DMS53 (cell line): ENCODE results near the gene PROX2.

Source experiments
- DNase-seq: peaks from one replicate; lab custom pipeline; 2025; lab: John Stamatoyannopoulos, UW

Gene PROX2

DNA sequence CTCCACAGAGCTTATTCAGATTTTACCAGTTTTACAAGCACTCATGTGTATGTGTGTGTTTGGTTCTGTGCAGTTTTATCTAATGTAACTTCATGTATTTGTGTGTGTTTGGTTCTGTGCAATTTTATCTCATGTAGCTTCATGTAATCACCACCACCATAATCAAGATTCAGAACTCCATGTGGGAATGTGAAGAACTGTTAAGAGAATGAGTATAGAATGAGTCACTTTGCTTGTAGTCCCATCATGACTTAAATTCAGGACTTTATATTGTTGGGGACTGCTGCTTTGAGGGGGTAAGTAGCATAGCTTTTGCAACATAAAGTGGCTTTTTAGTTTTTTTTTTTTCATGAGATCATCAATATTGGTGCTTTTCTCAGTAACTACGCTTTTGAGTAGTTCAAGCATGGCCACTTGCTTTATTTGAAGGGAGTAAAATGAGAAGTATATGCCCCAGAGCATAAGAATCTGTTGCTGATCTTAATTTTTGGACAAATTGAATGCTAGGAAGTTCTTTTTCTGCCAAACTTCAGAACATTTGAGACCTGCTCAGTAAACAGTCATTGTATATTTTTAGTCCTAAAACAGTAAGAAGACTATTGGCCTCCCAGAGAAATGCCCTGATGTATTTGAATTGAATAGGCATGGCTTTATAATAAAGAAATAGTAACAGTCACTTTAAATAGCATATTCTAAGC lies 28.8 kb downstream of the PROX2 start:
- DNase-seq, result no peak

DNA sequence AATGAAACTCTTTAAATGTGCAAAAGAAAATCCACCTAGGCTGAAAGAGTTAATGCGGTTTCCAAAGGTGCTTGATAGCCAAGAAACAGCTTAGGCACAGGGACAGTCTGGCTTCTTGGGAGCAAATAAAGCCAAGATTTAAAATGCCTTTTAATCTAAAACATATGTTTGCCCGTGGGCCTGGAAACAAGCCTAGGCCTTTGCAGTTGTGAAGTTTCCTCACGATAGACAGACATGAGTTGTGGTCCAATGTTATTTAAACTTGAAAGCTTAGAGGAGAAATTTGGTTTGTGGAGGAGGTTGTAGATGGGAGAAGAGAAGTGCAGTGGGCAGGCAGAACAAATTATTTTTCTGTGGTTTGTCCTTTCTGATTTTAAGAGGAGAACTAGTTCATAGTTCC lies 29.8 kb downstream of the PROX2 start:
- DNase-seq, result no peak

DNA sequence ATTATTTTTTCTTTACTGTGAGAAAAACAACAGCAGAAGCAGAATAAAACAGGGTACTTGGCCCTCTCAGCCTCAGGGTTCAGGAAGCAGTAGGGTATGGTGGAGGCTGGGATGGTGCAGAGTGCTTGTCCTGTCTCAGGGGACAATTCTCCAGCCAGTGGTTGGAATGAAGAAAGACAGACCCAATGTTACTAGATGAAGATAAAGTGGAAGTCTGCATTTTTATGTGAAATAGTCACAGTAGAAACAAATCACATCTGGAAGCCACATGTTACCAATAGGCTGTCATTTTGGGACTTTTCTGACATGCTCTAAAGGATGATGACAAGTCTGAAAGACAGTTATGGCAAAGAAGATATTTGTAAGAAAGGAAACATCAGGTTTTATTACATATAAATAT lies 32.3 kb downstream of the PROX2 start:
- no peak for DNase-seq

DNA sequence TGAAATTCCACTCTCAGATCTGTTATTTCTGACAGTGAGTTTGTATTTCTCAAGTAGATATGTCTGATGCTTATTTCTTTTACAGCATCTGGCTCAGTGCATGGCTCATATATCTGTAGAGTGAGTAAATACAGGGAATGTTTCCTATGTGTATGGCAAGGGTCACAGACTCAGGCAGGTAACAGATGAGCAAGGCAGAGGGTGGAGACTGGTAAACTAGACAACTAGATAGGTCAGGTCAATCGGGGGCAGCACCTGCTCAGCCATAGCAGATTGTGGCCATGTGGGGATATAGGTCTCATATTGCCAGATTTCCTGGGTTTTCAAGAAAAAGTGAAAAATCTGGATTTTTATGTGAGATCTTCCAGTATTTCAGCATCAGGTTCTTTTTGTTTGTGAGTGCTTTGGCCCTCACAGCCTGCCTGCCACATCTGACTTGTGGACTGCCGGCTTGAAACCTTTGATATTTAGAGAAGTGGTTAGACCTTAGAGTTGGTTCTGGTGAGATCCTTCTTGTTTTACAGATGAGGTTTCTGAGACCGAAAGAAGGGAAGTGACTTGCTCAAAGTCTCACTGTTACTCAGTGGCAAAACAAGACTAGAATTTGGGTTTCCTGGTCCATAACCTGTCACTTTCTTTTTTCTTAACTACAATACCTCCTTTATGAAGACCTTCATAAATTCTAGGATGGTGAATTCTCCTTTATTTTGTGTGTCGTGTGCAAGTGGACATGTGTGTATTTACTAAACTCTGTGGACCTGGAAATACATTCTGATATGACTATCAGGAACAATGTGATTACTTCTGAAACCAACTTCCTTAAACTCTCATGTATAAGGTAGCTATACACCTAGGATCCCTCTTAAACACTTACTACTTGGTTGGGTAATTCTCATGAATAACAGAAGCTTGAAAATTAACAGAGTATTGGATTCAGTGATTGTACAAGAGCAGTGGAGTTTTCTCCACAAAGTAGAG lies 34.4 kb downstream of the PROX2 start:
- no peak for DNase-seq

DNA sequence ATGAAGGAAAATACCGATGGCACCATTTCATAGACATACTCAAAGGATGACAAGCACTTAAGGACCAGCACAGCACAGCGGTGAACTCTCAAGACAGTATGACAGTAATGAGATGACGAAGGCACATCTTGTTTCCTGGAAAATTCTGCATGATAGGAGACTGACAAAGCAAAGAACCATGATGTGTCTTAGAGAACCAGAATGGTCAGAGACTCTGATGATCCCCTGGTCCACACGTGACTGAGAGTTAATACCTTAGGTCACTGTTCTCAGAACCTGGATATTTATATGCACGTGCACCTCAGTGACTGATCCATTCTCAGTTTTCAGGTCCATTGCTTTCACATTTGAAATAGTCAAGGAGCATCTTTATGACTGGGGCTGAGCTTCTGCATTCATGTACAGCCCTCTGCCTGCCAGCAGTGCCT lies 35.3 kb downstream of the PROX2 start:
- no peak for DNase-seq

DNA sequence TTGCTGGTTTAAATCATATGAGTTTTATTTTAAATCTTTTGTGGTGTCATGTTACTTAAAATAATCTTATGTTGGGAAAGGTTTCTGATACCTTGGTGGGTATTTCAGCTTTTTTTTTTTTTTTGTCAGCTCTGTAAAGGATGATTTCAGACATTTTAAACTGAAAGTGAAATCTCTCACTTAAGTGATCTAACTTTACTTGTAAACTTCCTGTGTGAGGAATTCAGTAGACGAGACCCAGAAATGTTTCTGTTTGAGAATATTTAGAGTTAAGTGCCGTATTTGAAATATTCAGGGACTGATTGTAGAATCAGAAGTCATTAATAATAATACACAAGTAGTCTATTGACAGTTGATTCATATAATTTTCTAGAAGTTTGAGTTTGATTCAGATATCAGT lies 37.8 kb downstream of the PROX2 start:
- no peak for DNase-seq

DNA sequence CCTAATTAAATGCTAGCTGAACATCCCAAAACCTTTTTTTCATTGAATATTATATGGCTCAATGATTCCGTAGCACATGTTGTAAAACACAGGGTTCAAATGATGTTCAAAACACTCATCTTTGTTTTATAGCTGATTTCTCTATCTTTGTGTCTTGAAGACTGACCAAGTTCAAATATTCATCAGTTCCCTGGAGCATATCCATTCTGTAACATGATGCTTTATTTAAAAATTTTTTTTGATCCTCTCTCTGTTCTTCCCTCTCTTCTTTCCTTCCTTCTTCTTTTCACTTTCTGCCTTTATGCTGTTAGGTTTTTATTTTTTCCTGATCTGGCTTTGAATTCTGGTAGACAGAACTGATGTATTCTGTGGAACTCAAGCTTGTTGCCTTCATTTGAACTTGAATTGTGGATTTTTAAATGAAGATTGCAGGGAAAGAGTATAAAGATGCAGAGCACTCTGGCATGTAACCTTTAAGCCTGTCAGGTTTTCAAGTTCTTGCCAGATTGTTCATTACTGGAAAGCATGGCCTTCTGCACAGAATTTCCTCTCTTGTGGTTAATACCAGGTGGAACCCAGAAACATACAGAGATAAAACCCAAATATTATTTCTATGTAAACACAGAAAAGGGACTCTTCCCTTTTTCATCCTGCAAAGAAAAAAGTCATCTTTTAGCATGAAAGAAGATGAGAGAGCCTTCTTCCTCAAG lies 39.5 kb downstream of the PROX2 start:
- no peak for DNase-seq

DNA sequence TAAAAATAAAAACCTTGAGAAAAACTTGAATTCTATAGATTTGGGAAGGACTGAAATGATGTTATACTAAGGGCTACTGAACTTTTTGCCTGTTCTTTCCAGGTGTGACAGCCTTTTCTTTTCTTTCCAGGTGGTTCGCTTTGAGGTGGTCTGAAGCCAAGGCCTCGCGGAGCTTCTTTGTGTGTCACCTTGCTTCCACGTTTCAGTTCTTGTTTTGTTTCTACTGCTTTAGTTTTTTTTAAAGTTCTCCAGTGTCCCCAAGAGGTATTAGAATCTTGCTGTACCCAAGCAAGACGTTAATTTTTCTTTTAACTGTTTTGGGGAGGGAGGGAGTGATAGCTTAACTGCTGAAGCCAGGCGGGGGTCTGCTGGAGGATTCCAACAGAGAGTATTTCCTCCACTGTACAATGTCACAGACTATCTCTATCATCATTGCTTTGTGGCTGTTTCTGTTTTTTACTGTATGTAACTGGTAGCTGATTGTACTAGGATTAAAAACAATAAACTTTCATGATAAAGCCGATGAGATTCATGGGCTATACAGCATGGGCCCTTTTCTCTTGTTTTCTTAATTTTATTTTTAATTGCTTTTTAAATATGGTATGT lies 40.2 kb downstream of the PROX2 start:
- DNase-seq, result no peak

DNA sequence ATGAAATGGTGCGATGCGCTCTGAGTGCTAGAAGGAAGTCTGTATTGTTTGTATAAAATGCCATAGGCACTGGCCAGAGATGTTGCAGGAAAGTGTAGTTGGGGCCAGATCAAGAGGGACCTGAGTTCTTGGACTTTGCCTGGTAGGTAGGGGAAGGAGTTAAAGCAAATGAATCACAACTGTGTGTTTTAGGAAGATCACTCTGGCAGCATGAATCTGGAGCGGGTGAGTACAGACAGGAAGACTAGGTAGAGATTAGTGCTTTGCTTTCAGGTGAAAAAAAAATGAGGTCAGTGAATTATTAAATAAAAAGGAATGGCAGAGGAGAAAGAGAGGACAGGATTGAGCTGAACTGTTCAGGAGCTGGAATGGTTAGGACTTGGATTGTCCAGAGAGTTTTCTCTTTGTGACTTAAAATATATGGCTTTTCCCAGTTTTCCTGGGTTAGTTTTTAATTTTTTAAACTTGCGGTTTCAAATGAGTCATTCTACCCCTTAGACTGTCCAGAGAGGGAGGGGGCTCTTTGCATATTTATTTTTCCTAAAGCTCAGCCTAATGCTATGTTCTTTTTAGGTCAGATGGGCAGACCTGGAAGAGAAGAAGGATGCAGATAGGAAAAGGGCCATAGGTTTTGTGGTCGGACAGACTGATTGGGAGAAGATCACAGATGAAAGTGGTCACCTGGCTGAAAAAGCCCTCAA lies 41.1 kb downstream of the PROX2 start:
- DNase-seq, result no peak

DNA sequence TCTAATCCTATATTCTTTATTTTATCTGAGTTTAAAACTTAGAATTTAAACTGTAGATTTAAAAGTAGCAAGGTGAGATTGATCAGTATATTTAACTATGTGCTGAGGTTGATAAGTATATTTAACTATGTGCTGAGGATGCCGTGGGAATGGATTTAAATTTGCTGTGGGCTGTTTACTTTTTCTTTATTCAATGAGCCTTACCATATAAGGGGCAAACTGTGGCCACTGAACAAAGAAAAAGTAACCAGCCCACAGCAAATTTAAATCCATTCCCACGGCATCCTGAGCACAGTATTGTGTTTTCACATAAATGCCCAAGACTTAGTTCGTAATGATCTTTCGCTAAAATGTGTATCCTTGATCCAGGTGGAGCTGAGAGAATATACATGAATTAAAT lies 43.1 kb downstream of the PROX2 start:
- no peak for DNase-seq

DNA sequence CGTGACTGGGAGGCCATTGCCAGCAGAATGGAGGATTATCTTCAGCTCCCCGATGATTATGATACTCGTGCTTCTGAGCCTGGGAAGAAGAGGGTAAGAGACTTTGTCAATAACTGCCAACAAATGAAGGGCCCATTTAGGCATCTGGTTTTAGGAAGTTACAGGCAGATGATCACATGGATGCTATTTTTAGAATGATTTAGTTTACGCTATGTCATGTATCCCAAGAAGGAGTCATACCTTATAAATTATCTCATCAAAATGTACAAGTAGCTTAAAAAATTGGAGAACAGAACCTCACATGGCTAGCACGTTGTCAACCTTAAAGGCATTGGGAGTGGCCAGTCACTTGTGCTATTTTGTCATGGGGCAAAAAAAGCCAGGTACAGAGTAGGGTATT lies 46.7 kb downstream of the PROX2 start:
- no peak for DNase-seq

DNA sequence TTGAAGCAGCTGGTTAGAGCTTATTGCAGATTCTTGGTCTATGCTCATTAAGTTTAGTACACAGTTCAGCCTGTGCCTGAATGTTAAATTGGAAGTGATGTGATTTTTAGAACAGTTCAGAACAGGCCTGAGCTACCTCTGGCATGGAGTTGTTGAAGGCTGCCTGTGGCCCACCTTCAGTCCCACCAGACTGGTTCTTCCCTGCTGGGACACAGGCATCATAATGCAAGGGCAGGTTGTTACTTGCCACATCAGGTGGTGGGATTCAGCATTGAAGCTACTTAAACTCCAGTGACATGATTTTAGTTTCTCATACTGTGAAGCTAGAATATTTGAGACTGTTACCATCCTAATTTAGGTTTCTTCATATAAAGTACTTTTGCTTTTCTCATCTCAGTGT lies 49.4 kb downstream of the PROX2 start:
- DNase-seq, result no peak
